GM23248 (cell line): ENCODE measurements around the gene CAVIN3.

Source experiments
- EZH2 ChIP-seq: fragments of 200-600 bp; sonication (generic); IDR thresholded peaks from 2 replicates; pipeline ENCODE4 v1.6.1; 2018; ENCODE audit warnings: antibody characterized with exemption, mild to moderate bottlenecking; ENCODE audit not compliant: insufficient read depth, poor library complexity, severe bottlenecking
- EZH2phosphoT487 ChIP-seq: fragments of 200-600 bp; sonication (generic); IDR thresholded peaks from 2 replicates; pipeline ENCODE4 v1.6.1; 2018; ENCODE audit warnings: antibody characterized with exemption, moderate library complexity, mild to moderate bottlenecking, low read depth; ENCODE audit not compliant: insufficient read depth

DNA sequence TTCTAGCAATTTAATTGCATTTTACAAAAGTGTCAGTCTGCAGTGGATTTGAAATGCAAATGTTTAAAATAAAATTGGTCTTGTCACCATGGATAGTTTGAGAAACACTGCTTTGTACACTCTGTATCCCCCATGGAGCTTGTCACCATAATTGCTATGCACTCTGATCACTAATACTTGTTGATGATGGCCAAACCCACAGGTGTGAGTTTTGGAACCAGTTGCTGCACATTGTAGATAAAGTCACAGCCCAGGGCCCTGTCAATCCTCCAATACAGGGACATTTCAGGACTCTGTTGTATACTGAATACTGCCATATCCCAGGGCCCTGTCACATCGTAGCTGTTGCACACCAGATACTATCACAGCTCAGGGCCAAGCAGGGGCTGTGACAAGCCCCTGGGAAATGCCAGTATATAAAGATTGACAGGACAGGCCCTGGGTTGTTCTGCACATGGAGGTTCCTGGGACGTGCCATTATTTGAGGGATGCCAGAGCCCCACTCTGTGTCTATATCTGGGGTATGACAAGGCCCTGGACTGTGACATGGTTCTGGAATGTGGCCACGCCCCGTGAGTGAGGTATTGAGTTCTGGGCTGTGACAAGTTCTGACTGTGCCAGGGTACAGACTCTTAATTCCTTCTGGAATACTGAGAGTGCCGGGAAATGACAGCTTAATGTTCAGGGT lies 42.0 kb upstream of the CAVIN3 start:
- TF ChIP-seq EZH2 (no peak), EZH2phosphoT487 (no peak)
